GM21529 (cell line): ENCODE results near the gene CDK2AP2.
"Not testable (repeated sequence)": the region's sequence is repeated elsewhere in the genome, so short reads cannot be mapped to it uniquely, and the experiment has no call there.

Source experiments
- ATAC-seq: cut with Tn5 transposase; IDR thresholded peaks from one replicate; pipeline ENCODE4 v1.9.1; 2021; ENCODE audit not compliant: unreplicated experiment

CDK2AP2 gene

GRCh38 chr11:67491276-67492068, 16.5 kb downstream of the CDK2AP2 start:
- no peak for ATAC-seq

GRCh38 chr11:67490727-67491065, 17.3 kb downstream of the CDK2AP2 start:
- ATAC-seq: no peak

- ATAC-seq: no peak
Measured at GRCh38 chr11:67489885-67490726, 17.9 kb downstream of the CDK2AP2 start.

- no peak for ATAC-seq
Measured at GRCh38 chr11:67489203-67489884, 18.6 kb downstream of the CDK2AP2 start.

GRCh38 chr11:67486481-67487195, 21.3 kb downstream of the CDK2AP2 start:
- ATAC-seq: peak; percentile 28

GRCh38 chr11:67485873-67486361, 22.0 kb downstream of the CDK2AP2 start:
- not testable (repeated sequence) for ATAC-seq

GRCh38 chr11:67484847-67485311, 23.1 kb downstream of the CDK2AP2 start:
- no peak for ATAC-seq

GRCh38 chr11:67483831-67484665, 23.9 kb downstream of the CDK2AP2 start:
- no peak for ATAC-seq

GRCh38 chr11:67482827-67483798, 24.8 kb downstream of the CDK2AP2 start, which contains the start of gene AIP:
Gene AIP (plus strand): TSS chr11:67483026. CDS start chr11:67483159, 133 bp downstream.
- peak; percentile 61 for ATAC-seq

GRCh38 chr11:67482275-67482826, 25.6 kb downstream of the CDK2AP2 start:
- ATAC-seq: no peak

GRCh38 chr11:67477344-67478050, 30.5 kb downstream of the CDK2AP2 start:
- not testable (repeated sequence) for ATAC-seq

- ATAC-seq: not testable (repeated sequence)
Measured at GRCh38 chr11:67476692-67477091, 31.3 kb downstream of the CDK2AP2 start.

GRCh38 chr11:67472882-67473281, 35.1 kb downstream of the CDK2AP2 start:
- ATAC-seq: no peak

GRCh38 chr11:67470337-67471002, 37.5 kb downstream of the CDK2AP2 start:
- no peak for ATAC-seq

- ATAC-seq: no peak
Measured at GRCh38 chr11:67469508-67469811, 38.5 kb downstream of the CDK2AP2 start.

GRCh38 chr11:67468759-67469507, 39.0 kb downstream of the CDK2AP2 start, which contains the start of gene TMEM134:
Gene TMEM134 (minus strand): TSS chr11:67469251. CDS start chr11:67469192, 59 bp downstream.
- peak; percentile 68 for ATAC-seq
